Measurements from ENCODE around the gene NADK2.
"Not testable (repeated sequence)": the region's sequence is repeated elsewhere in the genome, so short reads cannot be mapped to it uniquely, and the experiment has no call there.

Gene NADK2

GRCh38 chr5:36241631-36242533 is at the start of gene NADK2:
TSS of gene NADK2 (minus strand) at chr5:36241925. CDS start at chr5:36241798, 127 bp downstream.
- DNase-seq, result peak; percentile 99

- no peak for DNase-seq
Observed at GRCh38 chr5:36285837-36286615, 44.3 kb upstream of the NADK2 start.

GRCh38 chr5:36283775-36284174 is 42.0 kb upstream of the NADK2 start:
- DNase-seq, result not testable (repeated sequence)

DNA sequence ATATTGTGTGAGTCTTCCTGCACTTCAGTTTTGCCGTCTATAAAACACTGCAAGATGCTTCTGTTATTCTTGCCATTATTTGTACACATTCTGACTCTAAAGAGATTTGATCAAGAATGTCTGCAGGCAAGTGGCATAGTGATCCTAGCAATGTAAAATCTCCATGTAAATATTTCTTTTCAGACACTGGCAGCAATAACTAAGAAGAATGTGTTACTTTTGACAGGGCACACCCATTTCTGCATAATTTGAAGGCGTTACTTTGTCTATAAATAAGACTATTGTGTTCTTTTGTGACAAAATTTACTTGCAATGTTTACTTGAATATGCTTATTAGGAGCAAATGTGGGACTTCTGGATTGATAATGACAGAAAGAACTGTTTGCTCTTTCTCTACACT is 39.9 kb upstream of the NADK2 start:
- DNase-seq, result no peak

GRCh38 chr5:36279054-36279698 is 37.5 kb upstream of the NADK2 start:
- no peak for DNase-seq

GRCh38 chr5:36277521-36278176 is 35.9 kb upstream of the NADK2 start:
- no peak for DNase-seq

DNA sequence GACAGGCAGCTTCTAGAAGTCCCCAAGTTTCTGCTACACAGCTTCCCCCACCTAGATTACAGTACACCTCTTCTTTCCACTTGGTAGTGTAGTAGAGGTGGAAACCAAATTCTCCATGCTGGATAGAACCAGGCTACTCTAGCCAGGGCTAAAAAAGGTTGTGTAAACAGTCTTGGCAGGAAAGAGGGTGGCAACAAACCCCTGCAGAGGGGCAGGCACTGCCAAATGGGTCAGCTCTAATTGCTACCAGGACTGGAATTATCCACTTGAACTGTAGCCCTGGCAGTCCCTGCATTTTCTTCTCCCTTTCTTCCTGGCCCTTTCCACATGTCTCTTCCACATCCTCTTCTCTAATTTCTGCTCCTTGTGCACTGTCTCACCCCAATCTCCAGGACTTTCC is 35.1 kb upstream of the NADK2 start:
- no peak for DNase-seq

- no peak for DNase-seq
Observed at GRCh38 chr5:36273809-36274526, 32.2 kb upstream of the NADK2 start.

- no peak for DNase-seq
Observed at GRCh38 chr5:36272136-36272690, 30.5 kb upstream of the NADK2 start.

DNA sequence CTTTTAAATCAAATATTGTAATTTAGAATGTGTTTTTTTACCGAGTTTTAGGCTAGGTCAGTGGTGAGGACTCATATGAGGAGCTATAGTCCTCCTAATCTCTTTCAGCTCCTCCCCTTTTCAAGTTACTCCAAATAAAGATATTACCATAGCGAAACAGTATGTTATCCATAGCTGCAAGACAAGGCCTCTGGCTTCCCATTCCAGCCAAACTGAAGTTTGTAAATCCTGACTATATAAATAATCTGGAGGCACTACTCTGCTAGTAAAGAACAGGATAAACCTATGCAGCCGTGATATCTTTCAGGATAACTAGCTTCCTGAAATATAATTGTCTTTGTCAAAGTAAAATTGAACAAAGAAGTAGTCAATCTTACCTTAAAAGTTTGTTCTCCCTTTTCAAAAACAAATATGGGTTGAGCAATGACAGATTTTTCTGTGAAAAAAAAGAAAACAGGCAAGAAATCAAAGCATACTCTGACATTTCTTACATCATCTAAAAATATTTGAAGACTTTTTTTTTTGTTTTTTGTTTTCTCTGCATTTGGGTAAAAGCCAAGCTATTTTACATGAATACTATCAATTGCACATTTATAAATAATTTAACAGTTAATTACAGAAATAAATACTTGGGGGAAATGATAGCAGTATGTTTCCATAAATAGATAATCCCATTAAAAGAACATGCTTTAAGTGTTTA is 29.3 kb upstream of the NADK2 start:
- no peak for DNase-seq

- DNase-seq, result no peak
Observed at GRCh38 chr5:36270175-36270574, 28.4 kb upstream of the NADK2 start.

DNA sequence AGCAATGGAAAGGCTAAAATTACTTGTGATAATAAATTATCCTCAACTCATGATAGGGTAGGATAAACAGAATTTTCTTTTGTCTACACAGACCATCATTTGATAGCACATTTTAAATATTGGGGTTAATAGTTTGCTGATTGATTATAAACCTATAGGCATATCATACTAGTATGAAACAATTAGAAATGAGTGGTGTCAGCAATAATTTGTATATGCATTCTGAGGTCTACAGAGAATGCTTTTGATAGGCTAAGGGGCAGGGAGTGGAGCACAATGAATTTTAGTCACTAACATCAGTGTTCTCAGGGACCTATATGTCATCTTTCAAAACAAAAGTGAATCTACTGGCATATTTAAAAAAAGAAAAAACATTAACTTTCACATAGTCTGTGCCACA is 27.8 kb upstream of the NADK2 start:
- no peak for DNase-seq

GRCh38 chr5:36267905-36268304 is 26.2 kb upstream of the NADK2 start:
- no peak for DNase-seq

- no peak for DNase-seq
Observed at GRCh38 chr5:36264202-36264760, 22.6 kb upstream of the NADK2 start.

DNA sequence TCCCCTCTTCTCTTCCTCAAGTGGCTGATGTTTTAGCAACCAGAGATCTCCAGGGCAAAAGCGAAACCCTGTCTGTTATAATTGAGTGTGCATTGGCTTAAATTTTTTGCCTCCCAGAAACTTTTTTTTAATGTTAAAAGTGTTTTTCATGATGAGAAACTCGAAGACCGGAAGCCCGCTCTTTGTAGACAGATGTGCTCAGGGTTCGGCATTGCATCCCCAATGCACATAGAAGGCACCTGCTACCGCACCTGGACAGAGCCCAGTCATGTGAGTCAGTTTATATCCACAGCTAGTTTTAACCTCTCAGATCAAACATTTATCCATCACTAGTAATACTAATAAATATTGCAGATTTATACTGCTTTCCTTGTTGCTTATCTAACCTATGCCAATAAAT is 19.5 kb upstream of the NADK2 start:
- DNase-seq, result no peak

GRCh38 chr5:36253575-36253974 is 11.8 kb upstream of the NADK2 start:
- DNase-seq, result no peak

GRCh38 chr5:36252722-36253365 is 11.1 kb upstream of the NADK2 start:
- no peak for DNase-seq

DNA sequence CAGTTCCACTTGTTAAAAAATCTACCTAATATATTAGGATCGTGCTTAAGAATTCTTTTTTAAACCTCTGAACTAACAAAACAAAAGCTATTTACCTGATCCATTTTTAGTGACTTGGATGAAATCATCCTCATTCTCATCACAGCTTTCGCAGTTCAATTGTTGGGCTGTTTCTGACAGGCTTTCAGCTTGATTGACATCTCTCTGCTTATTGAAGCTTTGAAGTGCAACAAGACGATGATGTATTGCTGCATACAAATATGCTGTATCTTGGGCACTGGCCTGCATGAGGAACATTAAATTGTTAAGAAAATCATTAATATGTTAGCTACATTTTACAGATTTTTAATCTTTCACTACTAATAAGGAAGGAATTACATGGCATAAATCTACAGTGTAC is 9.5 kb upstream of the NADK2 start:
- DNase-seq, result no peak

GRCh38 chr5:36250427-36250826 is 8.7 kb upstream of the NADK2 start:
- no peak for DNase-seq

GRCh38 chr5:36246036-36246800 is 4.5 kb upstream of the NADK2 start:
- no peak for DNase-seq

Measured in retina (tissue), 1 donor.